AG04450 (cell line): ENCODE data around the gene TMEM150B. TPM values are rescaled to one million over a fixed set of nuclear protein-coding genes. Genes with fewer than 3 reads are reported as not detected.

Source experiments
- CTCF ChIA-PET: fragments of 300-600, 350-600 bp; formaldehyde crosslinking; extraction: SDS; loops from one replicate; lab custom pipeline; 2022; ENCODE audit warnings: antibody characterized with exemption, inconsistent platforms; lab: Charles Lee
- POLR2A ChIA-PET: fragments of 350-600 bp; formaldehyde crosslinking; extraction: SDS; loops from one replicate; lab custom pipeline; 2021; ENCODE audit warnings: antibody characterized with exemption, inconsistent platforms; lab: Yijun Ruan, JAX
- DNase-seq: peaks from one replicate; pipeline ENCODE4 v3.0.0-alpha.2; 2011; ENCODE audit warnings: low read depth, low spot score
- H3K27ac ChIP-seq: one replicate; pipeline ENCODE4 v1.5.1; 2012; ENCODE audit warnings: low read depth, low read length, control low read depth
- H3K27me3 ChIP-seq: one replicate; pipeline ENCODE4 v1.6.0; 2012; ENCODE audit warnings: low read length; ENCODE audit not compliant: control insufficient read depth, insufficient read depth
- H3K4me3 ChIP-seq: 2 replicates; pipeline ENCODE4 v1.5.1; 2011; ENCODE audit warnings: mild to moderate bottlenecking, low read depth, low read length, control low read depth
- H3K9me3 ChIP-seq: 2 replicates; pipeline ENCODE4 v1.5.1; 2012; ENCODE audit warnings: low read length; ENCODE audit not compliant: control insufficient read depth, insufficient read depth
- CTCF ChIP-seq: IDR thresholded peaks from 2 replicates; pipeline ENCODE4 v1.5.1; 2011; ENCODE audit warnings: low read depth, low read length, control low read depth, inconsistent platforms
- polyA plus RNA-seq: library from polyadenylated mRNA; depleted of rRNA; stranded (reverse); fragments of >200 nt; gene quantifications from 2 replicates; pipeline ENCODE4 v1.2.3, GENCODE V29; 2011

TMEM150B gene
- polyA plus RNA-seq, 1 experiment, result not detected

- TF ChIP-seq CTCF, result no peak
- H3K9me3 ChIP-seq, result no peaks in the 10 kb centered on the region
- DNase-seq, result no peak
- no peak overlapping the region for H3K27ac ChIP-seq
- no peak overlapping the region for H3K4me3 ChIP-seq
- POLR2A ChIA-PET, result no interaction called here
- H3K27me3 ChIP-seq, result peaks cover 15% of the 10 kb centered on the region
- CTCF ChIA-PET, result no interaction called here
Measured at GRCh38 chr19:55324662-55325061, 479 bp downstream of the TMEM150B start.

GRCh38 chr19:55322204-55322885, 2.8 kb downstream of the TMEM150B start:
- DNase-seq, result no peak
- H3K27me3 ChIP-seq, result peaks cover 15% of the 10 kb centered on the region
- no peaks in the 10 kb centered on the region for H3K9me3 ChIP-seq
- CTCF ChIA-PET, result interaction anchor here (1.0 to 1.4 kb wide), 3 partner anchors 21 to 182 kb away, joined by 3 to 6 read pairs (median 3); no protein-coding TSS in a partner anchor
- H3K4me3 ChIP-seq, result no peak overlapping the region
- no peak for TF ChIP-seq CTCF
- no peak overlapping the region for H3K27ac ChIP-seq
- POLR2A ChIA-PET, result interaction anchor here (0.6 to 2.0 kb wide), 4 partner anchors 9 to 85 kb away, joined by 3 to 7 read pairs (median 4); partner anchors contain the start of genes KMT5C and UBE2S

- CTCF ChIA-PET, result interaction anchor here (0.5 to 1.4 kb wide), 6 partner anchors 19 to 309 kb away, joined by 3 to 6 read pairs (median 4); no protein-coding TSS in a partner anchor
- peaks cover 15% of the 10 kb centered on the region for H3K27me3 ChIP-seq
- no peak for DNase-seq
- no peak overlapping the region for H3K27ac ChIP-seq
- no peak for TF ChIP-seq CTCF
- no peak overlapping the region for H3K4me3 ChIP-seq
- H3K9me3 ChIP-seq, result peaks cover 1% of the 10 kb centered on the region; the same call in 1 of the 2 replicates
- POLR2A ChIA-PET, result interaction anchor here (1.2 to 2.0 kb wide), 2 partner anchors 8 to 18 kb away, joined by 3 to 7 read pairs; partner anchors contain the start of gene KMT5C
Measured at GRCh38 chr19:55321466-55322137, 3.5 kb downstream of the TMEM150B start.

GRCh38 chr19:55320844-55321419, 4.2 kb downstream of the TMEM150B start:
- H3K27me3 ChIP-seq, result peaks cover 15% of the 10 kb centered on the region
- DNase-seq, result no peak
- no peak overlapping the region for H3K27ac ChIP-seq
- H3K4me3 ChIP-seq, result no peak overlapping the region
- H3K9me3 ChIP-seq, result peaks cover 5% of the 10 kb centered on the region
- POLR2A ChIA-PET, result interaction anchor here (0.5 to 2.0 kb wide), 2 partner anchors 18 to 72 kb away, joined by 7 to 8 read pairs; partner anchors contain the start of gene KMT5C
- no peak for TF ChIP-seq CTCF
- CTCF ChIA-PET, result interaction anchor here (0.5 to 1.2 kb wide), 3 partner anchors 19 to 310 kb away, joined by 3 to 5 read pairs (median 4); no protein-coding TSS in a partner anchor
